ENCODE results near the gene PSG2. TPM values are rescaled to one million over a fixed set of nuclear protein-coding genes. Genes with fewer than 3 reads are reported as not detected.
A peak's percentile ranks its signal among the peaks of the same experiment; 100 is the strongest.
"Not testable (repeated sequence)": the region's sequence is repeated elsewhere in the genome, so short reads cannot be mapped to it uniquely, and the experiment has no call there.

The PSG2 gene
- not detected for polyA plus RNA-seq (2012; ENCODE audit: insufficient read depth, insufficient read length)

GRCh38 chr19:43082601-43083000 is at the start of gene PSG2:
Gene PSG2 (minus strand): TSS chr19:43082701. CDS start chr19:43082569, 132 bp downstream.
- not testable (repeated sequence) for DNase-seq (ENCODE audit: low read depth, low spot score)

DNA sequence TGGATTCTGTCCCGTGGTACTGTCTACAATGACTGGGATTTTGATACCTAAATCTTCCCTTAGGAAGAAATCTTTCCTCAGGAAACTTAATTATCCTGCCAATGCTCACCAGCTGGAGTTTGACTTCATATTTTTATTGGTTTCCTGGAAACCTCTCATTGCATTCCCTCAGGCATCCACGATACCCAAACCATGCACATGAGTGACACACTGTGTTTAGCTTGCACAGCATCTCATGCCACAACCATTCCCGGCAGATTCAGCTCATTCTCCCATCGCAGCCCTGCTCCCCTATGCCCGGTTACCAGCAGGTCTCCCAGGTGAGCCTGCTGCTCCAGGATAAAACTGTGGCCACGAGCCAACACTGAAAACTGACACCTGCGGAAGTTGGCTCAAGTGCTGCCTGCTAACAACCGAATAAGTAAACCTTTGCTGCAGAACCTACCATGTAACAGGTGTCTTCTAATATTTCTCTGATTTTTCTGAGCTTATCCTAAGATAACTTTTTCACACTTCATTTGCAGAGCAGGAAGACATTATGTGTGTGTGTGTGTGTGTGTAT is 48.9 kb upstream of the PSG2 start:
- DNase-seq (ENCODE audit: low read depth, low spot score); H3K4me3 ChIP-seq (ENCODE audit: low read length): not testable (repeated sequence)

More at GRCh38 chr19:43082601-43083000, at the start of gene PSG2:
- H3K4me3 ChIP-seq (ENCODE audit: low read length): not testable (repeated sequence)

GRCh38 chr19:43129197-43129596 is 46.7 kb upstream of the PSG2 start:
- not testable (repeated sequence) for H3K4me3 ChIP-seq (ENCODE audit: low read length); DNase-seq (ENCODE audit: low read depth, low spot score)

DNA sequence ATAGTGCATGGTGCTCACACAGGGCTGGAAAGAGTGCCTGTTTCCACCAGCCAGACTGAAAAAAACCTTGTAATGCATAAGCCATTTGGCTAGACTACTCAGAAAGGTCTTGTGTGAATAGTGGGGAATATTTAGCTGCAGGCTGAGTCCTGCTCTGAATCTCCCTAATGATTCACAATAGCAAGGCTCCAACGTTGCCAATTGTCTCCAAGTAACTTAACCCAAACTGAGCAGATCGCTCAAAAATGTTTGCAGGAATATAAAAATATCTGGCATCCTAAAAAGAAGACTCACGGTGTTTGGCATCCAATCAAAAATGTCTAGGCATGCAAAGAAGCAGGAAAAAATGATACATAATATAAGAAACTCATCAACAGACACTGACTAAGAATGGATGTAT is 44.8 kb upstream of the PSG2 start:
- not testable (repeated sequence) for DNase-seq (ENCODE audit: low read depth, low spot score); H3K4me3 ChIP-seq (ENCODE audit: low read length)

GRCh38 chr19:43126720-43127119 is 44.2 kb upstream of the PSG2 start:
- no peak overlapping the region for H3K4me3 ChIP-seq (ENCODE audit: low read length)
- no peak for DNase-seq (ENCODE audit: low read depth, low spot score)

DNA sequence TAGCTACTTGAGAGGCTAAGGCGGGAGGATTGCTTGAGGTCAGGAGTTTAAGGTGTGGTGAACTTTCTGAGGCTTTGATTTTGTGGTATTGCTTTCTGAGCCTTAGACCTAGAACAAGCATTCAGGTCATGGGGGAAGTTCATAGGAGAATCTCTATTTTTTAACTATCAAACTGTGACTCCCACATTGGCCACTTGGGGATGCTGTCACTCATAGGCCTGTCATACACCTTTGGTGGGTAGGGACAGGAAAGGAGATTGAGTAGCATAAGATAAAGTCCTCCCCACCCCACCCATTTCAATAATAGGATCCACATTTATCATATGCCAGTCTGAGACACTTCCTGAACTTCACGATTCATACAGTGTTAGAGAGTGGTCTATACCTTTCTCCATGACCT is 41.9 kb upstream of the PSG2 start:
- H3K4me3 ChIP-seq (ENCODE audit: low read length): no peak overlapping the region
- DNase-seq (ENCODE audit: low read depth, low spot score): no peak

GRCh38 chr19:43120433-43121026 is 38.0 kb upstream of the PSG2 start:
- not testable (repeated sequence) for H3K4me3 ChIP-seq (ENCODE audit: low read length); DNase-seq (ENCODE audit: low read depth, low spot score)

- DNase-seq (ENCODE audit: low read depth, low spot score); H3K4me3 ChIP-seq (ENCODE audit: low read length): not testable (repeated sequence)
These were observed 37.0 kb upstream of the PSG2 start for GRCh38 chr19:43119526-43119925.

DNA sequence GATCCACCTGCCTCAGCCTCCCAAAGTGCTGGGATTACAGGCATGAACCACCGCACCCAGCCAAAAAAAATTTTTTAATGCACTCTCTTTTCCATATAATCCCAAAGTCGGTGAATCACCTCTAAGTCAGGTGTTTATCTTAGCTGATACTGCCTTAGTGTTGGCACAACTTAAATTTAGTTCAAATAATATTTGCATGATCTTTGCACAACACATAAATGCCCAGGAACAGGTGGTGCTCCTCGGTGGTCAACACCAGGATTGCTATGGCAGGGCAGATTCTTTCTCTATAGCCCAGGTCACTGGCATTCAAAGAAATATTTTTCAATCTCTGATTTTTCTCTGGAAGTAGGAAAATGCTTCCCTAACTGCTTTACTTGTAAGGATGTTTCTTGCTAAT is 33.9 kb upstream of the PSG2 start:
- DNase-seq (ENCODE audit: low read depth, low spot score); H3K4me3 ChIP-seq (ENCODE audit: low read length): not testable (repeated sequence)

DNA sequence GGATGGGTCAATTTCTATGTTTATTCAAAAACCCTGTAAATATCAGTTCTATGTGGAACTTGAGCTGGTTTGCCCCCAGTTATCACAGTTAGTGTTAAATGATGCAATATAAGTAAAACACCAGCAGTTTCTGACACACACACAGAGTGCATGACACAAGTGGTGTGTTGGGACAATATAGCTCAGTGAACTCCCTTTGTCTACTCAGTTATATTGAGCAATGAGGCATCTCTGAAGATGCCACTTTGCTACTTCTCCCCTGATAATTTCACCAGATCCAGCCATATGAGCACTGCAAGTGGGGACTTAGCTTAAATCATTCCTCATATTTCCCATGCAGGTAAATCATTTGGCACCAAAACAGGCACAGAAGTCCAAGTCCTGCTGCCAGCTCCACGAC is 33.0 kb upstream of the PSG2 start:
- DNase-seq (ENCODE audit: low read depth, low spot score); H3K4me3 ChIP-seq (ENCODE audit: low read length): not testable (repeated sequence)

DNA sequence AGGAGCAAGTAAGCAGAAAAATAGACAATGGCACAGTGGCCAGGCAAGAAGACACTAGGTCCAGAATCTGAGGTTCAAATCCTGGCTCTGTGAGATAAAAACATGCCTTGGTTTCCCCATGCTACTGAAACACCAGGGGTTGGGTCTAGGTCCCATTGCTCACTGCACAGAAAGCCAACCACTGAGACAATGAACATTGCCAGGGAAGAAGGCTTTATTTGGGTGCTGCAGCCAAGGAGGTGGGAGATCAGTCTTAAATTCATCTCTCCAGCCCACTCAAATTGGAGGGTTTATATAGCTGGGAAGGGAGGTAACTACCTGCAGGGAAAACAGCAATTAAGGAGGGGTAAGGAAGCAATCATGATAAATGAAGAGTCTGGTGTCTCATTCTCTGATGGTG is 32.6 kb upstream of the PSG2 start:
- H3K4me3 ChIP-seq (ENCODE audit: low read length); DNase-seq (ENCODE audit: low read depth, low spot score): not testable (repeated sequence)

GRCh38 chr19:43114626-43115025 is 32.1 kb upstream of the PSG2 start:
- not testable (repeated sequence) for DNase-seq (ENCODE audit: low read depth, low spot score); H3K4me3 ChIP-seq (ENCODE audit: low read length)

GRCh38 chr19:43107401-43107800 is 24.9 kb upstream of the PSG2 start:
- DNase-seq (ENCODE audit: low read depth, low spot score); H3K4me3 ChIP-seq (ENCODE audit: low read length): not testable (repeated sequence)

DNA sequence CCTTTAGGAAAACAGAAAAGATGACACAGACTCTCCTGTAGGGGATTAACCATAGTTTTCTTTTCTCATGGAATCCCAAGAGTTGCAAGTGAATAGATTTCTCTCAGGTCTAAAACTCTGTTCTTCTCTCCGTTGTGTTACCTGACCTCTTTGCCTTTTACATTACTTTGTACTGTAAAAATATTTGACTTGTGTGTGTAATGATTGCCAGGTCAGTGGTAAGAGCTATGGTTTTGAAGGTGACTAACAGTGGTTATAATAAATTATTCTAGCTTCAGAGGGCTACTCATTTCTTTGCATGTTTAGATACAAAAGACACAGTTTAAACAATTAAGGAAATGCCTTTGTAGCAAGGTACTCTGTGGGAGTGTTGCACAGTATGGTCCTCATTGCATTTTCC is 23.0 kb upstream of the PSG2 start:
- no peak for DNase-seq (ENCODE audit: low read depth, low spot score)
- H3K4me3 ChIP-seq (ENCODE audit: low read length): no peak overlapping the region

DNA sequence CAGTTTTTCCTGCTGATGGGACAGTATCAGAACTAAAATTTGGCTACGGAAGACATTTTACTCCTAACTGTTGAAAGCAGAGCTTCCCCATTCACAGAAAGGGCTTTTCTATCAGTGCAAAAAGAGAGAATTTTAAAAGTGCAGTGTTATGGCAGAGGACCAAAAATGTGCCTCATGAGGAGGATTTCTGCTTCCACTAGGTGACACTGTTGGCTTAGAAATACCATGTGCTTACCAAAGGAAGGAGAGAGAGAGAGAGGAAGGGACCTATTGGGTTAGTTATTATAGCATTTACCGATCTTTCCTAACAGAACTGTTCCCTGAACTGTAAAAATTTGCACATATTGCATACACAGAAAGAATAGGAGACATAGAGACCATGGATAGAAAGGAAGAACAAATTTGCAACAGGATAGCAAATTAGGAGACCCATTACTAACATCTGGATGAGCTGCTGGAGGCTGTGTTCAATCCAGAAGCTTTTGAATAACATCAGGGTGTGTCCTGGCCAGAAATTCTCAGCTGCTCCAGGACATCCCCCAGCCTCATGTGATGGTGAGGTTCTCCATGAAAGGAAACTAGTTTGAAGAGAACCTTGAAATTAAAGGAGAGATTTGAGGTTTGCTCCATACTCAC is 21.8 kb upstream of the PSG2 start:
- not testable (repeated sequence) for H3K4me3 ChIP-seq (ENCODE audit: low read length)
- DNase-seq (ENCODE audit: low read depth, low spot score): peak; percentile 39

GRCh38 chr19:43101950-43102349 is 19.4 kb upstream of the PSG2 start:
- H3K4me3 ChIP-seq (ENCODE audit: low read length): no peak overlapping the region
- no peak for DNase-seq (ENCODE audit: low read depth, low spot score)

DNA sequence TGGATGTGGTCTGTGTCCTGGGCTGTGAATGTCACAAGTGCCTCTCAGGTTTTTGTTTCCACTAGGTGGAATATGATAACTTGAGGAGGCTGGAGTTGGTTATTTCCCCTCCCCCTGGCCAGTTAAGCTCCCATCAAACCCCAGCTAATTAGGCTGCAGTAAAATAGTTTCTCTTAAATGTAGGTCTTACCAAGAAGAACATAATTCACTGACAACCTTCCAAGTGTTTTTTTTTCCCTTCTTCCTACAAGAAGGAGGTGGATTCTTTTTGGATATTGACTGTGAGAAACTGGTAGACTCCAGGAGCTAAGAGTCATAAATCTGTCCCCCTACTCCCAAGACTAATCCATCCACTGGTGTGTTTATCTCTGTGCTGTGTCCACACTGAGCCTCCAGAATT is 15.9 kb upstream of the PSG2 start:
- not testable (repeated sequence) for DNase-seq (ENCODE audit: low read depth, low spot score)

GRCh38 chr19:43087702-43088340 is 5.3 kb upstream of the PSG2 start:
- DNase-seq (ENCODE audit: low read depth, low spot score); H3K4me3 ChIP-seq (ENCODE audit: low read length): not testable (repeated sequence)

More for the DNA sequence above, 15.9 kb upstream of the PSG2 start:
- not testable (repeated sequence) for H3K4me3 ChIP-seq (ENCODE audit: low read length)

DNA sequence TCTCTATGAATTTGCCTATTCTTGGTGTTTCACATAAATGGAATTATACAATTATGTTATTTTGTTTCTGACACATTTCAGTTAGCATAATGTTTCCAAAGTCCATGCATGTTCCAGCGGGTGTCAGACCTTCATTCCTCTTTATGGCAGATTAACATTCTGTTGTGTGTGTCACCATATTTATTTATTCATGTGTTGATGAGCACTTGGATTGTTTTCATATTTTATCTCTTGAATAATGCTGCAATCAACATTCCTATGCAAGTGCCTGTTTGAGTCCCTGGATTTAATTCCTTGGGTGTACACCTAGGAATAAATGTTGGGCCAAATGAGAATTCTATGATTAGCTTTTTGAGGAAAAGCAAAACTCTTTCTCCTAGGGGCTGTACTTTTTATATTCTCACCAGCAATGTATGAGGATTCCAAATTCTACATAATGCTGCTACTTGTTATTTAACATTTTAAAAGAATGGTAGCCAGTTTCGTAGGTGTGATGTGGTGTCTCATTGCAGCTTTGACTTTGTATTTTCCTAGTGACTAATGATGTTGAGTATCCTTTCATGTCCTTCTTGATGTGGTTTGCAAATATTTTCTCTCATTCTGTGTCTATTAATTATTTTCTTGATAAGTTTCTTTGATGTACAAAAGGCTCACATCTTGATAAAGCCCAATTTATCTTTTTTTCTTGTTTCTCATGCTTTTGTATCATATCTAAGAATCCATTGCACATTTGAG is 3.5 kb upstream of the PSG2 start:
- H3K4me3 ChIP-seq (ENCODE audit: low read length); DNase-seq (ENCODE audit: low read depth, low spot score): not testable (repeated sequence)

Data from Jurkat, Clone E6-1 (cell line).